ENCODE data around the gene TMEM220. TPM values are rescaled to one million over a fixed set of nuclear protein-coding genes. Genes with fewer than 3 reads are reported as not detected.

Gene TMEM220
- total RNA-seq, 2 experiments from 2014 or later: 2.9 to 3.2 TPM

GRCh38 chr17:10745231-10745630, 15.4 kb upstream of the TMEM220 start:
- no peaks in the 10 kb centered on the region for H3K36me3 Mint-ChIP-seq (ENCODE audit: low read depth)
- no peak overlapping the region for H3K4me3 Mint-ChIP-seq
- Histone ChIP-seq H3K9me3 (ENCODE audit: control insufficient read depth in 1 of 2, insufficient read depth in 1 of 2, low read length in 2 of 2) (no peaks in the 10 kb centered on the region), H3K27ac (ENCODE audit: low read depth in 1 of 2, low read length in 2 of 2) (no peak overlapping the region), H3K4me3 (ENCODE audit: low read length) (no peak overlapping the region), H3K27me3 (ENCODE audit: control insufficient read depth in 1 of 2, insufficient read depth in 2 of 2, low read length in 2 of 2) (no peaks in the 10 kb centered on the region), H3K4me1 (ENCODE audit: insufficient read depth, low read length) (peaks cover 4% of the 10 kb centered on the region), H3K36me3 (ENCODE audit: insufficient read depth, low read length) (no peaks in the 10 kb centered on the region)
- ATAC-seq (ENCODE audit: poor library complexity): no peak
- H3K27me3 Mint-ChIP-seq: peaks cover 4% of the 10 kb centered on the region
- ChIA-PET CTCF (no interaction called here), POLR2A (interaction anchor here (0.6 to 1.2 kb wide), 2 partner anchors 45 to 46 kb away, joined by 3 read pairs; no protein-coding TSS in a partner anchor)
- no peaks in the 10 kb centered on the region for H3K9me3 Mint-ChIP-seq
- intact Hi-C loops (cut with DNase I, micrococcal nuclease): no loop called here
- H3K27ac Mint-ChIP-seq: no peak overlapping the region
- peaks cover 19% of the 10 kb centered on the region for H3K4me1 Mint-ChIP-seq (ENCODE audit: low read depth)
- TF ChIP-seq CTCF (IDR thresholded peaks at IDR 0.05): no peak
- DNase-seq: no peak

GRCh38 chr17:10744501-10745000, 14.7 kb upstream of the TMEM220 start:
- no peak for TF ChIP-seq CTCF (IDR thresholded peaks at IDR 0.05)
- Histone ChIP-seq H3K27me3 (ENCODE audit: control insufficient read depth in 1 of 2, insufficient read depth in 2 of 2, low read length in 2 of 2) (no peaks in the 10 kb centered on the region), H3K4me3 (ENCODE audit: low read length) (no peak overlapping the region), H3K4me1 (ENCODE audit: insufficient read depth, low read length) (peaks cover 4% of the 10 kb centered on the region), H3K36me3 (ENCODE audit: insufficient read depth, low read length) (no peaks in the 10 kb centered on the region), H3K27ac (ENCODE audit: low read depth in 1 of 2, low read length in 2 of 2) (no peak overlapping the region), H3K9me3 (ENCODE audit: control insufficient read depth in 1 of 2, insufficient read depth in 1 of 2, low read length in 2 of 2) (no peaks in the 10 kb centered on the region)
- no peaks in the 10 kb centered on the region for H3K9me3 Mint-ChIP-seq
- peak overlapping the region; percentile 57 for H3K27ac Mint-ChIP-seq
- ChIA-PET POLR2A (interaction anchor here (0.6 to 1.2 kb wide), 2 partner anchors 44 to 45 kb away, joined by 3 read pairs; no protein-coding TSS in a partner anchor), CTCF (no interaction called here)
- intact Hi-C loops (cut with DNase I, micrococcal nuclease): no loop called here
- peaks cover 19% of the 10 kb centered on the region for H3K4me1 Mint-ChIP-seq (ENCODE audit: low read depth)
- peak; percentile 96 for ATAC-seq (ENCODE audit: poor library complexity)
- DNase-seq: peak in 8 of 14 experiments; percentile 6 to 60 (median 47)
- no peaks in the 10 kb centered on the region for H3K36me3 Mint-ChIP-seq (ENCODE audit: low read depth)
- H3K4me3 Mint-ChIP-seq: peak overlapping the region; percentile 54
- peaks cover 4% of the 10 kb centered on the region for H3K27me3 Mint-ChIP-seq

- Histone ChIP-seq H3K4me1 (ENCODE audit: insufficient read depth, low read length) (peaks cover 4% of the 10 kb centered on the region), H3K4me3 (ENCODE audit: low read length) (no peak overlapping the region), H3K27me3 (ENCODE audit: control insufficient read depth in 1 of 2, insufficient read depth in 2 of 2, low read length in 2 of 2) (no peaks in the 10 kb centered on the region), H3K36me3 (ENCODE audit: insufficient read depth, low read length) (no peaks in the 10 kb centered on the region), H3K27ac (ENCODE audit: low read depth in 1 of 2, low read length in 2 of 2) (no peak overlapping the region), H3K9me3 (ENCODE audit: control insufficient read depth in 1 of 2, insufficient read depth in 1 of 2, low read length in 2 of 2) (no peaks in the 10 kb centered on the region)
- H3K36me3 Mint-ChIP-seq (ENCODE audit: low read depth): no peaks in the 10 kb centered on the region
- DNase-seq (no peak), ATAC-seq (ENCODE audit: poor library complexity) (no peak)
- intact Hi-C loops (cut with DNase I, micrococcal nuclease): no loop called here
- H3K4me3 Mint-ChIP-seq: no peak overlapping the region
- peaks cover 19% of the 10 kb centered on the region for H3K4me1 Mint-ChIP-seq (ENCODE audit: low read depth)
- CTCF ChIA-PET: no interaction called here
- POLR2A ChIA-PET: interaction anchor here (1.1 kb wide), 1 partner anchor 13 kb away, joined by 3 read pairs; no protein-coding TSS in a partner anchor
- H3K9me3 Mint-ChIP-seq: no peaks in the 10 kb centered on the region
- H3K27ac Mint-ChIP-seq: no peak overlapping the region
- no peaks in the 10 kb centered on the region for H3K27me3 Mint-ChIP-seq
- TF ChIP-seq CTCF (IDR thresholded peaks at IDR 0.05): no peak
These were observed 13.6 kb upstream of the TMEM220 start for GRCh38 chr17:10743316-10744009.

All from CD4-positive, alpha-beta T cell (primary cell).